Non-pigmented ciliary epithelial cell (primary cell): ENCODE results near the gene E2F2.

Source experiments
- DNase-seq: peaks from one replicate; pipeline ENCODE4 v3.0.0-alpha.2; 2010; ENCODE audit warnings: low read depth

The E2F2 gene

DNA sequence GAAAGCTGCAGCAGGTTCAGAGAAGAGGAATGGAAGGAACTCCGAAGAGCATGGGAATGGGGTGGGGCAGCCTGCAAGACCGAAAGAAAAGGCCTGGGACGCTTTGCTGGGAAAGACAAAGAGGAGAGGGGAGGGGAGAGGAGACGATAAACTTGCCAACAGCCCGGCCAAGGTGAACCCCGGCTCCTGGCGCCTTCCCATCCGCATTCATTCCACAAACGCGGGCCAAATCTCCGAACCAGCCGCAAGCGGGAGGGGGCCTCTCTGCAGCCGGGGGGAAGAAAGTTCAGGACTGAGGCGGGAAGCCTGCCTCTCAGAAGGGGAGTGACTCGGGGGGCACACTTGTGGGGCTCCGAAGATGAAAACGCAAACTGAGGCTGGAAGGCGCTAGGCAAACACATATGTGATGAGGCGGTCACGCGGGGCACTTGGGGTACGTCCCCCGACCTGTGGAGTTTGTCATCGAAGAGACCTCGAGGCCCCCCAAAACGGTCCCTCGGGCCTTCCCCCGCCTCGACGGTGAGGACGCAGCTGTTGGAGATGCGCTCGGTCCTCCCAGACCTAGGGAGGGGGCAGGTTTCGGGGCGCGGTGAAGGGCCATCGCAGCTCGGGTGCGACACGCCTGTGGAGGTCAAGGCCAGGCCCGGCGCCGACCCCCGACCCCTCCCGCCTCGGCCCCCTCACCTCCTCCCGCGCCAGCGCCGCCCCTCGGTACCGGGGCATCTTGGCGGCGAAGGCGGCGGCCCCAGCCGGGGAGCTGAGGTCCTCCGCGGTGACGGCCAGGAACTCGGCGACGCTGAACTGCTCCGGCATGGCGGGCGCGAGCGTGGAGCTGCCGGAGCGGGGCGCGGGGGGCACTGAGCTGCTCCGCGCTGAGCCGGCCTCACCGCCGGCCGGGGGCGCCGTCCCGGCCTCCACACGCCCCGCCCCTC lies 47.4 kb downstream of the E2F2 start, which contains the start of gene ASAP3:
Gene ASAP3, minus strand, starts transcription at position 859 of the 932 bp plus-strand sequence. Its CDS starts 46 bp downstream, at position 813.
- DNase-seq = no peak

DNA sequence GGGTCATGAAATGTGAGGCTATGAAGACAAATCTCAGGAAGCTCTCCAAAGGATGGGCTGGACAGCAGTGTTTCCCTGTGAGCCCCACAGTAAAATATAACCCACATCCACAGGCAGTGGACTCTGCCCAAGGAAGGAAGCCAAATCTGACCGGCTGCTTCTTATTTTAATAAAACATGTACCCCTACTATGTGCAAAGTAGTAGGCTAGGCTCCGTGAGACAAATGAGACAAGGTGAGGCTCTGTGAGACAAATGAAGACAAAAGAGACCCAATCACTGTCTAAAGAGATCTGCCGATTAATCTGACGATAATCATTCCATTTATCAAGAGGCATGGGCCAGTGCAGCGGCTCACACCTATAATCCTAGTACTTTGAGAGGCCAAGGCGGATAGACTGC lies 49.1 kb downstream of the E2F2 start:
- no peak for DNase-seq

DNA sequence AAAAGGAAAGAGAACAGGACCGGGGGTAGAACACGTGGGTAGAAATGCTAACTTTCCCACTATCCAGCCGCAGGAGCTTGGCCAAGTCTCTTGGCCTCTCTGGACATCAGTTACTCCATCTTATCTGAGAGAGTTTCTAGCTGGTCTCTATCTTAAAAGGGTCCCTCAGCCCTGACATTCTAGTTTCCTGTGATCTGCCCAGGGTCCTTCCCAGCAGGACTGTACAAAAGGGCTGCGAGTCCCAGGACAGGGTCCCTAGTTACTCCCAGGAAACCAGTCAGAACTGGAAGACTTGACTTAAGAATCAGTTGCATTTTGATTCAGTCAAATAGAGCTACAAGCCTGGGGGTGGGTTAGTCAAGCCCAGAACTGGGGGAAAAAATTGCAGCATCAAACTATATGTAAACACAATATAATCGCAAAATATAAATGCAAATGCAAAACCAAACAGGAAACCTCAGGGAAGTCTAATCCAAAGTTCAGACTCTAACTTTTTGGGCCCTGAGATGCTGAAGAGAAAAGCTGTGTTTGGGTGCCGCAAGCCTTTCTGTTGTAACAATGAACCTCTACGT lies 49.9 kb downstream of the E2F2 start:
- no peak for DNase-seq

DNA sequence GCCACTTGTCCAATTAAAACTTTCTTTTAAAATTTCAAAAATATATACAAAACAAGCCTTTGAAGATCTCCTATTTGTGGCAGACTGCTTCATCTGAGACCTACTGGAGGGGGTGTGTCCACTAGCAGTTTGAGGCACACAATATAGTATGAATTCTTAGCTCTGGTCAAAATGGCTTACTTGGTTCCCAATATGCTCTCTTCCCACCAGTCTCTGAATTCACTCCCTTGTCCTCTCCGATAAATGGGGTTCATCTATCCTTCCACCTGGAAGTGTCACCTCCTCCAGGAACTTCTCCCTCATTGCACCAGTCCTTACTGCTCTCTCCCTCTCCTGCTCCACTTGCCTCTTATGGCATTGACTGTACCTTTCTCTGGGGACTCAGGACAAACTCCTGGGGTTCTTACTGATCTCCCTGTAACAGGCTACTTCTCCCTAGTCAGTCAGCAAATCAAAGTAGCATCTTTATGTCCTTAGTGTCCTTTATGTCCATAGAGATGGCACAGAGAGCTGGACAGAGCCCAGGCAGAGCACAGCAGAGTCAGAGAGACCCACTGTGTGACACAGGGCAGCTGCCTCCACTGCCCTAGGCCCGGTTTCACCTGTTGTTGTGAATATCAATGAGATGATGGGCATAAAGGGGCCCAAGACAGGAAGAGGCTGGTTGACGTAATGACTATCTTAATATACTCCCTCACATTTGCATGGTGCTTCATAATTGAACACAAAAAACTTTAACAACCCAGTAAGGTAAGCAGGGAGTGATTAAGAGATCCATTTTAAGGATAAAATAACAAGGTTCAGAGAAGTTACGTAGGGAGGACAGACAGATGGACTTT lies 50.6 kb downstream of the E2F2 start:
- DNase-seq = no peak

DNA sequence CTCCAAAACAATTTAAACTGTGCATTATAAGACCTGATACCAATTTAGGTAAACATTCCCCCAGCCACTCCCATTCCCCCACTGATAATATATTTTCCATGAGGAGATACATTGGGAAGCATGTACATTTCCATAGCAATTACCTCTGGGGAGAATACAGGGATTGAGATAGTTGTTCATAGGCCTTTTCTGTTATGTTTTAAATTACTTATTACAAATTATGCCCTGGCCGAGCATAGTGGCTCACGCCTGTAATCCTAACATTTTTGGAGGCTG lies 51.4 kb downstream of the E2F2 start:
- DNase-seq = no peak

DNA sequence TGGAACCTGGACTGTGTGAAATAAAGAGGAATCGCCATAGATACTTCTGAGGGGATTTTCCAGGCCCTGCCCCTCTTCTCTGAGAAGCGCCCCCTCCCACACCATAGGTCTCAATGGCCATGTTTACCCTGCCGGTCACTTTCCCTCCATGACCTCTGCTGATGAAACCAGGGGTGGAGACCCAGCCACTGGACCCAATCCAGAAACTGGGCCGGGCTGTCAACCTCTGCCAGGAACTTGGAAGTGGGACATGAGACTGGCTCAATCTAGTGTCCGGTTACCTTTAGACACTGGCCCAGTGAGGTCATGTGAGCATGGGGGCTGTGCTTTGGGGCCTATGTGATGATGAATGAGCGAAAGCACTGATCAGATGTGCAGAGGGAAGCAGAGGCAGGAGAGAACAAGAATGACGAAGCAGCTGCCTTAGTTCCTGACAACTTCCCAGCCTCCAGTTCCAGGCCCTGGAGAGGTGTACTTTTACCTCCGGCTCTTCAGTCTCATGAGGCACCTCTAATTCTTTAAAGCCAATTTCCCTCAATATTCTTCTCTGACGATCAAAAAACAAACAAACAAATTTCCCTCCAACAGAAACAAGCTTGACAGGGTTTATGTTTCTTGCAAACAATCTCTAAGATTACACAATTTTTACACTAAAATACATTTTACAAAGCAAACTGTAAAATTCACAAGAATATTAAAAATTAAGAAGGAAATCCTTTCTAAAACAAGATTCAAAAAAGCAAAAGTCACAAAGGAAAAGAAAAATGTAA lies 52.0 kb downstream of the E2F2 start:
- no peak for DNase-seq

DNA sequence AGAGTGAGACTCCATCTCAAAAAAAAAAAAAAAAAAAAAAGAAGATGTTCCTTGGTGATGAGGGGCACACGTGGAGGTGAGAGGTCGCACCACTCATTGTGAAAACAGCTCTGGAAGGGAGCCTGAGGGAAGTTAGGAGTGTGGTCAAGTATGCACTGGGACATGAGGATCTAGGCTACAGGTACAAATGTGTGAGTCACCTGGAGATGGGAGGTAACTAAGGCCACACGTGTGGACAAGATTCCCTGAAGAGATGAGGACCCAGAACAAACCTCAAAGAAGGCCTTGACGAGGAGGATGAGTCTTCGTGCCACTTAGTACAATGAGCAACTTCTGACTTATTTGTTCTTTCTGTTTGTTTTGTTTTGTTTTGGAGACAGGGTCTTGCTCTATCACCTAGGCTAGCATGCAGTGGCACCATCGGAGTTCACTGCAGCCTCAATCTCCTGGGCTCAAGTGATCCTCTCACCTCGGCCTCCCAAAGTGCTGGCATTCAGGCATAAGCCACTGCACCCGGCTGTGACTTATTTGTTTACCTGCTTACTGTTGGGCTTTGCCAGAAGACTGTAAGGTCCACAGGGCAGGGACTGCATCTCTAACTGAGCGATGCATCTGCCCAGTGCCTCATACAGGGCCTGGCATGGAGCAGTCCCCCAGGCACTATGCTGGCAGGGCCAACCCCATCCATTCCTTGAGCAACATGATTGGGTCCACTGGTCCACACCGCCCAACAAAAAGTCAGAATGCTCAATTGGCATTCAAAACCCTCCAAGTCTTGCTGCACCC lies 53.5 kb downstream of the E2F2 start:
- DNase-seq = no peak

DNA sequence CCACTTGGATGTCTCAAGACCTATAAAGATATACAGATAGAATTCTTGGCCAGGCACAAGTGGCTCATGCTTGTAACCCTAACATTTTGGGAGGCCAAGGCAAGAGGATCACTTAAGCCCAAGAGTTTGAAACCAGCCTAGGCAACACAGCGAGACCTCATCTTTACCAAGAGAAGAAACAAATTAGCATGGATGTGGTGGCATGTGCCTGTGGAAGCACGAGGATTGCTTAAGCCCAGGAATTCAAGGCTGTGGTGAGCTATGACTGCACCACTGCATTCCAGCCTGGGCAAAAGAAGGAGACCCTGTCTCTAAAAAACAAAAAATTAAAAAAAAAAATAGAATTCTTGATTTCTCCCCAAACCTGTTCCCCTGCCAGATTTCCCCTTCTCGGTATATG lies 55.4 kb downstream of the E2F2 start:
- DNase-seq = no peak

DNA sequence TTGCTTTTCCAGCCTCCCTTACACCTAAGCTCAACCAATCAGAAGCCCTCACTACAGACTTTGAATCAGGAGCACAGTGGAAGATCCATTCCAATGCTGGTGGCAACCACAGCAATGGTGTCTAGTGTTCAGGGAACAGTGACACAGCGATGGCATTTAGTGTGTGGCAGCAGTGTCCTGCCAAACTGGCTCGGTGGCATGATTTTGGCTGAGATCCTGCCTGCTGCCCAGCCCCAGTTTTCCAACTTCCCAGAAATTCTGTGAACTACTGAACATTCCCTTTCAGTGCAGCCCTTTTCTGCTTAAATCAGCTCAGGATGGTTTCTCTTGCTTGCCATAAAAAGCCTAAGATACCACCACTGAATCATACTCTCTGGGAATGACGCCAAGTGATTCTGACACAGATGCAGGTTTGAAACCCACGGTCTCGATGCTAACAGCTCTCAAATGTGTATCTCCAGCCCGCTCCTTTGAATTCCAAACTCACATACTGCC lies 55.9 kb downstream of the E2F2 start:
- peak; percentile 86 for DNase-seq

DNA sequence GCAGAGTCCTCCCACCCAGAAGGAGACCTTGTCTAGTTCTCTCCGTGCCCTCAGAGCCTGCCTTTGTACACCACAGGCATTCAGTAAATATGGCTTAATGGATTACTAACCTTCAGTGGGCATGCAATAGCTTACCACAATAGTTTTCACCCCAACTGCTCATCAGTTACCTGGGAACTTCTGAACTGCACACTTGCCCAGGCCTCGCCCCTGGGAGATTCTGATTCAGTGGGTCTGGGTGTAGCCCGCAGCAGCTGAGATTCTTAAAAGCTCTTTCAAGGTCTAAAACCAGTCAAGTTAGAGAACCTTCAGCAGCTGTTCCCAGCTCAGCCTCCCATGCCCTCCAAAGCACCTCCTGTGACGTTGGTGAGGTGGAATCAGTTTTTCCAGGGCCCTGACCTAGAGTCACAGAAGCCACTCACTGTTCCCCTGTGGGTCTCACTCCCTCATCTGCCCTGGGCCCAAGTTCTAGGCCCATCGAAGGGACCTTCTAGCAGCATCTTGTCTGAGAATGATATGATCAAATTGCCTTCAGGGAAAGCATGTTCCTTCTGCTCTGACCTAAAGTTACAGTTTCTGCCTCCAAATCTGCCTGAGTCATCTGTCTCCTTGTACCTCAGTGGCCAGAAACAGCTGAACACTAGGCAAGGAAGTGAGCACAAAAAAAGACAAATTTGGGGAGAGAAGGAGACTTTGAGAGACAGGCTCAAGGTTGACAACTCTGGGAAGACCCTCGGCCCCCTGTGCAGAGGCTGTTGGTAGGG lies 57.8 kb downstream of the E2F2 start:
- DNase-seq = no peak

DNA sequence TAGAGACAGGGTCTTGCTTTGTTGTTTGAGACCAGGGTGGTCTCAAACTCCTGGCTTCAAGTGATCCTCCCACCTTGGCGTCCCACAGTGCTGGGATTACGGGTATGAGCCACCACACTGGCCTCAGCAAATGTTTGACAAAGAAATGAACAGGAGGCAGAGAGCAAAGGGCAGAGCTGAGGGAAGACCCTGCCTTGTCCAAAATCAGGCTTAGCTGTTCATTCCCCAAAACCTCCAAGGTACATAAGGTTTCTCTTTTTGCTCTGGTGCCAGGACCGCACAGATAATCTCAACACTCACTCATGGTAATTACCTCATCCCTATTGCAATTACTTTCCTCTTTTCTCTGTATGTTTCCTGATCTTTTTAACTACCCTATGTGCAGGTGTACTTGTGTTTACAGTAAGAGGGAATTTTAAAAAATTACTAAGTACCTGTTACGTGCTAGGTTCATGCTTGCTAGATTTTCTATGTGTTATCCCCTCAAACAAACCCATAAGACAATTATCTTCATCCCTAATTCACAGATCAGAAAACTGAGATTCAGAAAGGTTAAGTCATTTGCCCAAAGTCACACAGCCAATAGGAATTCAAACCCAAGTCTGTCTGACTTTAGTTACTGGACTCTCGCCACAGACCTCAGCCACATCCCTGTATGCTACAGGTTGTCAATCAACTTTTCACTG lies 58.5 kb downstream of the E2F2 start:
- no peak for DNase-seq

DNA sequence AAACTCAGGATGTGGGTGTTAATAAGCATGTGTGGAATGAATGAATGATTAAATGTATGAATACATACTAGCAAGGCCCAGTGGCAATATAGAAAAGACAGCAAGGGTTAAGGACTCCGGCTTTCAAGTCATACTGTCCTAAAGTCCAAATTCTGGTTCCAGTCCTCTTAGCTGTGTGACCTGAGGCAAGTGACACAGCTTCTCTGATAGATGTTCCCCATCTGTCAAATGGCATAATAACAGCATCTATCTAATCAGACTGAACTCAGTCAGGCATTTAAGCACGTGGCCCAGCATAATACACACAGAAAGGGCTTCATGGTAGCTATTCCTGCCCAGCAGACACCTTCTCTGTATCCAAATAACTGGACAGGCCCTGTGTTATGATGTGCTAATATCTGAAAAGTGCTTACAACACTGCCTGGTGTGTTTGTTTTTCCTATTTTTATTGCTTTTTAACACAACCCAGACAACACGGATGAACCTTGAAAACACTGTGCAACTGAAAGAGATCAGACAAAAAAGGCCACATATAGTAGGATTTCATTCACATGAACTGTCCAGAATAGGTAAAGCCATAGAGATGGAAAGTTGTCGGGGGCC lies 59.5 kb downstream of the E2F2 start:
- no peak for DNase-seq

DNA sequence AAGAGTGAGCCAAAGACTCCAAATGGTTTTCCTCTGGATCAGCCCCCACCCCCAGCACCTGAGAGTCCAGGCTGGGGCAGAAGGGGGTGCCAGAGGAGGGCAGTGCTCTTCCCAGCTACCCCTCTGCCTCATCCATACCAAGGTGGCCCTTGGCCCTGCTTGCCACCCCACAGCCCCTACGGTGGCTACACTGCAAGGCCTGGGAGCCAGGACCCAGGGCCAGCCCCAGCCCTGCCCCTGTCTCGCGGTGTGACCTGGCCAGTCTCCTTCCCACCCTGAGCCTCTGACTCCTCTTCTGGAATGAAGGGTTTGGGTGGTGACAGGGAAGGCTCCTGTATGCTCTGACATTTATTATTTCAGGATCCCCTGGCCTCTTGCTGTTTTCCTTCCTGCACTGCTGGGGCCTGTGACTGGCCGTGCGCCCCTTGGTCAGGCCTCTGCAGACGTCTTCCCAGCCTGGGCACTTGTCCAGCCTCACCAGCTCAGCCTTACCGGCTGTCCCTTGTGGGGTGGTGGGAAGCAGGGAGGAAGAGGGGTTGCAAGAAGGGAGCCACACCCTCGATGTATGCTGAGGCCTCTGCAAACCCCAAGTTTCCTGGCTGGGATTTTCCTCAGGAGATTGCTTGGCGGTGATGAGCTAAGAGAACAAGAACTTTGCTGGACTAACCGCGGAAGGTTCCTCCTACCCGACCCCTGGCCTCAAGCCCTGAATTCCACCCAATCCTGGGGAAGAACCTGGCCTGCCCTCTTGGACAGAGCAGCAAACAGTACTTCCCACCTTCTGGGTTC lies 60.6 kb downstream of the E2F2 start:
- DNase-seq = no peak

DNA sequence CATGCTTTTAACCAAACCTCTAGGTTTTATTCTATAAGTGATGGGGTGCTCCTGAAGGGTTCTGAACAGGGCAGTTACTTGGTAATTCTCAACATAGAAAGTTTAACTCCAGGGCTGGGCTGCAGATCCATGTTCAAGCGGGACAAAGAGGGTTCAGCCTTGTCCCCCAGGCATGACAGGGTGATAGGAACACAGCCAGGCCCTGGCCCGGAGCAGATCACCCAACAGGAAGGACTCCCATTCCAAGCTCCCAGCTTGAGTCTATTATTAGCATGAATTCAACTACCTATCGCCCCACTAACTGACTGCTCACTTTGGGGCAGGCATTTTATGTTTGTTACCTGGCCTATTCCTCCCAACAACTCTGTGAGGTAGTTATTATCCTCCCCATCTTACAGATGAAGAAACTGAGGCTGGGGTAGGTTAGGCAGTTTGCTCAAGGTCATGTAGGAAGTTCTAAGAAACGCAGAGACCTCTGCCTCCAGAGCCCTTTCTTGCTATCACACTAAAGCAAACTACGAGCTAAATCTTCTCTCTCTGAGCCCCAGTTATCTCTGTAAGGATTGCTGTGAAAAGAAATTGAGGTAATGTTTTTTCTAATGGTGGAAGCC lies 61.6 kb downstream of the E2F2 start:
- no peak for DNase-seq

DNA sequence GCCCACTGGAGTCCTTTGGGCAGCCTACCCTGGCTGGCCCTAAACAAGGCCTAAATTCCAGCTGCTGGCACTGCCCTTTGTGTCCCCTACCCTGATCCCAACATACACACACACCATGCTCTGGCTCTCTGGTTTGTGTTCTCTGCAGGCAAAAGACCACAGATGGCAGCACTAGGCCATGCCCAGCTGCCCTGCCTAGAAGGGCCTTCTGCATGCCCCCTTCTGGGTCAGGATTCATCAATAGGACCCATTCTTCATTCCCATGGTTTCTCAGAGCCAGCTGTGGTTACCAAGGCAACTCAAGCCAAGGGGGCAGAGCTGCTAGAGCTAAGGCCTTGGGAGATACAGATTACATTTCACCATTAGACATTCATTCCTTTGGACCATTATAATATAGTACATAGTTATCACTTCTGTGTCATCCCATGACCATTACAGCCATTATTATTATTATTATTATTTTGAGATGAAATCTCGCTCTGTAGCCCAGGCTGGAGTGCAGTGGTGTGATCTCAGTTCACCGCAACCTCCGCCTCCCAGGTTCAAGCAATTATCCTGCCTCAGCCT lies 64.5 kb downstream of the E2F2 start:
- no peak for DNase-seq

DNA sequence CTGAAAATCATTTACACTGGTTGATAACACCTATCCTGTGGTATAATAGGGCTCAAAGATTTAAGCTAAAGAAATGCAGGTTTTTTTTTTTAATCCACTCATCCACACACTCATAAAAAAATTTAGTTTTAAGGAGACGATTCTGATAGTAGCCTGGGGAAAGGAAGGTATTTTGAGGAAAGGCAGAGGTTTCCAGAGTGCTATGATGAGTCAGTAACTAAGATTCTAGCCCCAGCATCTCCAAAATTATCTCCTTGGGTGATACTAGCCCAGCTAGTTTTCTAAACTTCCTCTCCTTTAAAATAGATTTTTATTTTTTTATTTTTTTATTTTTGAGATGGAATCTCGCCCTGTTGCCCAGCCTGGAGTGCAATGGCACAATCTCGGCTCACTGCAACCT lies 67.7 kb downstream of the E2F2 start:
- no peak for DNase-seq

DNA sequence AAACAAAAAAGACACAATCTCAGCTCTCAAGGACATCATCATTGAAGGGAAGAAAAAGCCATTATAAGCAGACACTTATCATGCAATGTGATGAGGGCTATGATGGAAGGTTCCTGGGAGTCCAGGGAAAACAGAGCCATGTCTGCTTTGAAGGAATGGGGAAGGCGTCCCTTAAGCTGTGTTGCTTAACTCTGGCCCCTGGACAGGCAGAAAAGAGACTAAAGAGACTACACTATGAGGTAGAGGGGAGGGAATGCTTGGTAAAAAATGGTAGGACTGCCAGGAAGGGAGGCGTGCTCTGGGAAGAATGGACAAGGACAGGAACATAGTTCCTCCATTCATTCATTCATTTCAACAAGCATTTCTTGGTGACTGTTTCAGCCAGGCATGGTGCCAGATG lies 68.3 kb downstream of the E2F2 start:
- DNase-seq = no peak

DNA sequence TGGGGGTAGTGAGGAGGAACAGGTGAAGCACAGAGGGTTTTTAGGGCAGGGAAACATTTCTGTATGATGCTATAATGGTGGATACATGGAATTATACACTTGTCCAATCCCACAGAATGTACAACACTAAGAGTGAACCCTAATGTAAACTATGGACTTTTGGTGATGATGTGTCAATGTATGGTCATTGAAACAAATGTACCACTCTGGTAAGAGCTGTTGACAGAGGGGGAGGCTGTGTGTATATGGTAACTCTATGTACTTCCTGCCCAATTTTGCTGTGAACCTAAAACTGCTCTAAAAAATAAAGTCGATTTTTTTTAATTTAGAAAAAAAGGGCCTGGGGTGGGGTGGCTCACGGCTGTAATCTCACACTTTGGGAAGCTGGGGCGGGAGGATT lies 70.0 kb downstream of the E2F2 start:
- DNase-seq = no peak
